OCI-LY7 (cell line): Measurements from ENCODE around the gene SPATA17. TPM values are rescaled to one million over a fixed set of nuclear protein-coding genes. Genes with fewer than 3 reads are reported as not detected.

Source experiments
- BruUV-seq: library from RNA; stranded (reverse); fragments of 400-500 nt; replicated peaks from 2 replicates; lab custom pipeline; 2021; lab: Mats Ljungman, UMichigan
- CTCF ChIA-PET: fragments of 300-600 bp; sonication (Branson Sonifier 250); formaldehyde crosslinking; loops from one replicate; lab custom pipeline; 2022; ENCODE audit warnings: antibody characterized with exemption; ENCODE audit not compliant: unreplicated experiment; lab: Charles Lee
- POLR2A ChIA-PET: fragments of 300-600 bp; sonication (Branson Sonifier 250); formaldehyde crosslinking; loops from one replicate; lab custom pipeline; 2022; ENCODE audit warnings: antibody characterized with exemption; lab: Charles Lee
- DNase-seq: peaks from one replicate; pipeline ENCODE4 v3.0.0-alpha.2; 2015; ENCODE audit warnings: low spot score
- H2AFZ ChIP-seq: fragments of 200-600 bp; sonication (generic), shearing (Covaris generic); 2 replicates; pipeline ENCODE4 v1.6.1; 2014; ENCODE audit warnings: mild to moderate bottlenecking, antibody characterized with exemption, low read length, moderate library complexity
- H3K27ac ChIP-seq: fragments of 200-600 bp; sonication (generic); 2 replicates; pipeline ENCODE4 v1.5.1; 2014; ENCODE audit warnings: mixed run types, low read depth, mild to moderate bottlenecking, moderate library complexity, low read length, inconsistent platforms; ENCODE audit not compliant: poor library complexity, severe bottlenecking
- H3K36me3 ChIP-seq: fragments of 200-600 bp; sonication (generic); 2 replicates; pipeline ENCODE4 v1.6.1; 2014; ENCODE audit warnings: mild to moderate bottlenecking, antibody characterized with exemption, low read length, moderate library complexity, mixed read lengths; ENCODE audit not compliant: insufficient read depth
- H3K4me1 ChIP-seq: fragments of 200-600 bp; sonication (generic); 2 replicates; pipeline ENCODE4 v1.5.1; 2014; ENCODE audit warnings: mild to moderate bottlenecking, low read length; ENCODE audit not compliant: insufficient read depth, poor library complexity, severe bottlenecking
- H3K4me2 ChIP-seq: fragments of 200-600 bp; sonication (generic); 2 replicates; pipeline ENCODE4 v1.6.1; 2014; ENCODE audit warnings: mild to moderate bottlenecking, low read length
- H3K4me3 ChIP-seq: fragments of 200-600 bp; sonication (generic); 2 replicates; pipeline ENCODE4 v1.5.1; 2014; ENCODE audit warnings: mild to moderate bottlenecking, low read depth, low read length; ENCODE audit not compliant: poor library complexity, severe bottlenecking
- H3K79me2 ChIP-seq: fragments of 200-600 bp; sonication (generic); 2 replicates; pipeline ENCODE4 v1.6.1; 2016; ENCODE audit warnings: low read depth, mild to moderate bottlenecking, low read length, moderate library complexity, mixed read lengths; ENCODE audit not compliant: insufficient read depth
- H3K9me2 ChIP-seq: fragments of 200-600 bp; sonication (generic); 2 replicates; pipeline ENCODE4 v1.6.1; 2016; ENCODE audit warnings: mild to moderate bottlenecking, low read length, mixed read lengths; ENCODE audit not compliant: insufficient read depth
- H3K9me3 ChIP-seq: fragments of 200-600 bp; sonication (generic); 2 replicates; pipeline ENCODE4 v1.6.1; 2014; ENCODE audit warnings: mild to moderate bottlenecking, mixed run types, low read length, mixed read lengths
- H4K20me1 ChIP-seq: fragments of 200-600 bp; sonication (generic); 2 replicates; pipeline ENCODE4 v1.6.1; 2014; ENCODE audit warnings: mild to moderate bottlenecking, antibody characterized with exemption, low read length, moderate library complexity, mixed read lengths; ENCODE audit not compliant: insufficient read depth
- CTCF ChIP-seq: fragments of 200-600 bp; sonication (generic); conservative IDR thresholded peaks from 2 replicates; pipeline ENCODE4 v1.5.1; 2014; ENCODE audit warnings: mild to moderate bottlenecking, antibody characterized with exemption, low read length, moderate library complexity, mixed read lengths
- EZH2phosphoT487 ChIP-seq: fragments of 200-600 bp; sonication (generic); IDR thresholded peaks from 2 replicates; pipeline ENCODE4 v1.6.1; 2018; ENCODE audit warnings: low read depth, borderline replicate concordance, mild to moderate bottlenecking, mixed run types, antibody characterized with exemption, low read length, moderate library complexity, mixed read lengths
- intact Hi-C: fragments of 100-400 bp; cut with micrococcal nuclease; formaldehyde crosslinking; loops from one replicate; pipeline ENCODE4 v1.10.0; 2022; ENCODE audit not compliant: unreplicated experiment
- total RNA-seq, 2 experiments: library from RNA; depleted of rRNA in 1 of 2; stranded (reverse); fragments of >200 nt in 1 of 2; shearing (Covaris generic) in 1 of 2; gene quantifications; 2 replicates each; pipeline ENCODE4 v1.2.3, GENCODE V29; 2014 to 2022

The SPATA17 gene
- total RNA-seq, 2 experiments from 2014 or later = not detected

- Histone ChIP-seq H3K36me3 (no peaks in the 10 kb centered on the region), H3K4me2 (no peak overlapping the region), H3K4me3 (no peak overlapping the region), H3K79me2 (no peaks in the 10 kb centered on the region), H3K27ac (no peak overlapping the region), H3K4me1 (no peaks in the 10 kb centered on the region), H4K20me1 (no peaks in the 10 kb centered on the region), H3K9me2 (no peaks in the 10 kb centered on the region), H3K9me3 (no peaks in the 10 kb centered on the region), H2AFZ (no peak overlapping the region)
- DNase-seq = no peak
- no peak for TF ChIP-seq EZH2phosphoT487
- TF ChIP-seq CTCF = no peak
- CTCF ChIA-PET = no interaction called here
- intact Hi-C loops = no loop called here
- BruUV-seq = no TSS peak
- POLR2A ChIA-PET = interaction anchor here (0.7 kb wide), 1 partner anchor 774 kb away, joined by 3 read pairs; no protein-coding TSS in a partner anchor
Measured at GRCh38 chr1:217770918-217771317, 139.8 kb downstream of the SPATA17 start.

GRCh38 chr1:217776693-217777092 is 145.5 kb downstream of the SPATA17 start:
- BruUV-seq = no TSS peak
- Histone ChIP-seq H2AFZ (no peak overlapping the region), H3K9me2 (no peaks in the 10 kb centered on the region), H3K36me3 (no peaks in the 10 kb centered on the region), H4K20me1 (no peaks in the 10 kb centered on the region), H3K4me1 (no peaks in the 10 kb centered on the region), H3K4me2 (no peak overlapping the region), H3K27ac (no peak overlapping the region), H3K4me3 (no peak overlapping the region), H3K79me2 (no peaks in the 10 kb centered on the region), H3K9me3 (no peaks in the 10 kb centered on the region)
- intact Hi-C loops = no loop called here
- no peak for DNase-seq
- CTCF ChIA-PET = no interaction called here
- no peak for TF ChIP-seq CTCF
- TF ChIP-seq EZH2phosphoT487 = no peak
- POLR2A ChIA-PET = no interaction called here

- H4K20me1 ChIP-seq = no peaks in the 10 kb centered on the region
- no peak overlapping the region for H3K4me2 ChIP-seq
- H2AFZ ChIP-seq = no peak overlapping the region
- intact Hi-C loops = no loop called here
- no peaks in the 10 kb centered on the region for H3K9me3 ChIP-seq
- no peak for TF ChIP-seq CTCF
- TF ChIP-seq EZH2phosphoT487 = no peak
- no peaks in the 10 kb centered on the region for H3K9me2 ChIP-seq
- no peaks in the 10 kb centered on the region for H3K79me2 ChIP-seq
- ChIA-PET CTCF (no interaction called here), POLR2A (interaction anchor here (0.6 kb wide), 2 partner anchors 55 to 58 kb away, joined by 3 read pairs; no protein-coding TSS in a partner anchor)
- H3K4me3 ChIP-seq = no peak overlapping the region
- no peaks in the 10 kb centered on the region for H3K36me3 ChIP-seq
- no peak overlapping the region for H3K27ac ChIP-seq
- no TSS peak for BruUV-seq
- DNase-seq = no peak
- no peaks in the 10 kb centered on the region for H3K4me1 ChIP-seq
Measured at GRCh38 chr1:217781056-217781455, 149.9 kb downstream of the SPATA17 start.
